ENCODE measurements around the gene RTL10. TPM values are rescaled to one million over a fixed set of nuclear protein-coding genes. Genes with fewer than 3 reads are reported as not detected.

Gene RTL10
- total and polyA plus RNA-seq, 2 of the 13 experiments (the other 11 are each of a cell fraction or from before 2014, with no cell fraction given): 14.1 to 15.8 TPM

DNA sequence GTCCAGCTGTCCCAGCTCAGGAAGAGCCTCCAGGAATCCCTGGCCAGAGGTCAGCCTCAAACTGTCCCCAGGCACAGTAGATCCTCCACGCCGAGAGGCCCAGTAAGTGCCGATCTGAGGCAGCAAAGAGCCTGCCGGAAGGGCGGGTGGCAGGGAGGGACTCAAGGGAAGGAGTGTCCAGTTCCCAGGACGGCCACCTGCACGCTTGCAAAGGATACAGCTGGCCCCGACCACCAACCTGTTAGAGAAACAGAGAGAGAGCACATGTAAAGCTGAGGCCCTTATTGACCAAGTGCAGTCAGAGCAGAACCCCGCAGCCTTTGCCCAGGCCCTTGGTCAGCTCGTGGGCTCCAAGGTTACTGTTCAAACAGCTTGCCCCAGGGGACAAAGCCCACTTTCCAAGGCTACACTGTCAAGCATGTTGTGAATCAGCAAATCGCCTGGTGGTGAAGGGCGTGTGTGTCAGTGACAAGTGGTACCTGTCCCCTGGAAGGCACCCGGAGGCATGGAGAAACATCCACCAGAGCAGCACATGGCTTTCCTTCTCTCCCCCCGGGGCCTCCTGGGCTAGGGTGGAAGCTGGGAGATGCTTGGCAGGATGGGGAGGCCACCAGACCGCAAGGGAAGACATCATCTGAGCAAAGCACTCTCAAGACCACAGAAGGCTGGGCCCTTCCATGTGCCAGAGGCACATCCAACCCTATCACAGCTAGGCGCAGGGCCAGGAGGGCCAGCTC is 44.3 kb upstream of the RTL10 start (continued):
- TF ChIP-seq, protein P1, sequence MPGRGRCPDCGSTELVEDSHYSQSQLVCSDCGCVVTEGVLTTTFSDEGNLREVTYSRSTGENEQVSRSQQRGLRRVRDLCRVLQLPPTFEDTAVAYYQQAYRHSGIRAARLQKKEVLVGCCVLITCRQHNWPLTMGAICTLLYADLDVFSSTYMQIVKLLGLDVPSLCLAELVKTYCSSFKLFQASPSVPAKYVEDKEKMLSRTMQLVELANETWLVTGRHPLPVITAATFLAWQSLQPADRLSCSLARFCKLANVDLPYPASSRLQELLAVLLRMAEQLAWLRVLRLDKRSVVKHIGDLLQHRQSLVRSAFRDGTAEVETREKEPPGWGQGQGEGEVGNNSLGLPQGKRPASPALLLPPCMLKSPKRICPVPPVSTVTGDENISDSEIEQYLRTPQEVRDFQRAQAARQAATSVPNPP (CRISPR knock-in tag; IDR thresholded peaks at IDR 0.05): no peak
- TF ChIP-seq YY1 (IDR thresholded peaks at IDR 0.05; ENCODE audit: insufficient read depth, insufficient replicate concordance, low read depth, low read length): no peak
- no peak; a peak in 1 of 4 replicates for TF ChIP-seq KLF16 (CRISPR knock-in tag; IDR thresholded peaks at IDR 0.05)
- no peak for TF ChIP-seq WIZ (CRISPR knock-in tag; IDR thresholded peaks at IDR 0.05)
- 0 out of 2 replicates have a peak, but pooled peaks have one; percentile 8 for TF ChIP-seq ZNF225 (CRISPR knock-in tag; IDR thresholded peaks at IDR 0.05)
- TF ChIP-seq JUND (CRISPR knock-in tag; IDR thresholded peaks at IDR 0.05): no peak
- no peak for TF ChIP-seq ZNF317 (CRISPR knock-in tag; IDR thresholded peaks at IDR 0.05)
- TF ChIP-seq ZNF251 (CRISPR knock-in tag; IDR thresholded peaks at IDR 0.05): no peak
- TF ChIP-seq, protein P2, sequence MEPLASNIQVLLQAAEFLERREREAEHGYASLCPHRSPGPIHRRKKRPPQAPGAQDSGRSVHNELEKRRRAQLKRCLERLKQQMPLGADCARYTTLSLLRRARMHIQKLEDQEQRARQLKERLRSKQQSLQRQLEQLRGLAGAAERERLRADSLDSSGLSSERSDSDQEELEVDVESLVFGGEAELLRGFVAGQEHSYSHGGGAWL (CRISPR knock-in tag; IDR thresholded peaks at IDR 0.05): no peak
- no peak for TF ChIP-seq NFIB (CRISPR knock-in tag; IDR thresholded peaks at IDR 0.05; ENCODE audit: borderline replicate concordance)
- no peak for TF ChIP-seq AGO1 (IDR thresholded peaks at IDR 0.05; ENCODE audit: low read depth, low read length, poor library complexity, severe bottlenecking)
- TF ChIP-seq RFXAP (CRISPR knock-in tag; IDR thresholded peaks at IDR 0.05; ENCODE audit: borderline replicate concordance): no peak
- no peak for TF ChIP-seq ZSCAN9 (CRISPR knock-in tag; IDR thresholded peaks at IDR 0.05; ENCODE audit: borderline replicate concordance)
- no peak for TF ChIP-seq XRCC5 (optimal IDR thresholded peaks at IDR 0.05; ENCODE audit: low read length)
- TF ChIP-seq ZNF737 (CRISPR knock-in tag; IDR thresholded peaks at IDR 0.05; ENCODE audit: borderline replicate concordance): no peak

All from HepG2 (cell line).